K562 (cell line): ENCODE results near the gene DNAJB1. TPM values are rescaled to one million over a fixed set of nuclear protein-coding genes. Genes with fewer than 3 reads are reported as not detected.

ENCODE experiments used
- BCL6 ChIP-seq: fragments of 250-450 bp; sonication (Bioruptor Pico); IDR thresholded peaks from 2 replicates; pipeline ENCODE4 v1.4.0; 2020
- ELK3 ChIP-seq: fragments of 450-650 bp; formaldehyde crosslinking; IDR thresholded peaks from 2 replicates; pipeline ENCODE4 v1.4.0; 2020; ENCODE audit warnings: mild to moderate bottlenecking
- ESRRA ChIP-seq: fragments of 450-650 bp; IDR thresholded peaks from 2 replicates; pipeline ENCODE4 v1.6.1; 2014; ENCODE audit warnings: low read depth, mild to moderate bottlenecking, moderate library complexity, borderline replicate concordance
- FIP1L1 ChIP-seq: fragments of 200-400 bp; formaldehyde crosslinking; IDR thresholded peaks from 2 replicates; pipeline ENCODE4 v1.6.1; 2018; ENCODE audit warnings: mild to moderate bottlenecking, low read depth, low read length; ENCODE audit not compliant: poor library complexity, severe bottlenecking
- KDM5B ChIP-seq: fragments of 200-600 bp; sonication (generic); IDR thresholded peaks from 2 replicates; pipeline ENCODE4 v1.6.1; 2012; ENCODE audit warnings: low read depth, mild to moderate bottlenecking, moderate library complexity, low read length, control low read depth, inconsistent platforms; ENCODE audit not compliant: insufficient replicate concordance
- PYGO2 ChIP-seq: fragments of 450-650 bp; IDR thresholded peaks from 2 replicates; pipeline ENCODE4 v1.6.1; 2016; ENCODE audit warnings: mild to moderate bottlenecking, missing genetic modification characterization, moderate library complexity, missing compliant biosample characterization
- SIX5 ChIP-seq, 2 experiments: IDR thresholded peaks; 2 replicates each; pipeline ENCODE4 v1.6.1; 2011; ENCODE audit warnings: low read length in 2 of 2, borderline replicate concordance in 1 of 2, low read depth in 1 of 2, mild to moderate bottlenecking in 1 of 2, moderate library complexity in 1 of 2; ENCODE audit not compliant: insufficient read depth in 1 of 2
- TCFL5 ChIP-seq: fragments of 250-450 bp; sonication (Bioruptor Pico); conservative IDR thresholded peaks from 2 replicates; pipeline ENCODE4 v1.6.1; 2021; ENCODE audit warnings: mild to moderate bottlenecking, moderate library complexity, matching md5 sums
- ZEB2 ChIP-seq: fragments of 450-650 bp; IDR thresholded peaks from 2 replicates; pipeline ENCODE4 v1.6.1; 2016
- ZFP36 ChIP-seq: fragments of 150-350 bp; IDR thresholded peaks from 2 replicates; pipeline ENCODE4 v1.6.1; 2018; ENCODE audit warnings: low read length, low read depth; ENCODE audit not compliant: partially characterized antibody
- ZNF253 ChIP-seq: fragments of 250-450 bp; sonication (Bioruptor Pico); conservative IDR thresholded peaks from 2 replicates; pipeline ENCODE4 v1.6.1; 2021; ENCODE audit warnings: mild to moderate bottlenecking
- ZNF263 ChIP-seq: sonication (generic); formaldehyde crosslinking; IDR thresholded peaks from 2 replicates; pipeline ENCODE4 v1.8.0; 2022; ENCODE audit warnings: mild to moderate bottlenecking, missing genetic modification reagents, borderline replicate concordance
- polyA plus RNA-seq, 8 experiments: library from polyadenylated mRNA; depleted of rRNA in 4 of 8; stranded (reverse) in 5 of 8; unstranded in 3 of 8; fragments of >200 nt; fragmentation: Nextera tagmentation in 2 of 8; fragmentation: Illumina TruSeq in 1 of 8; extraction: Ambion mirVana in 2 of 8; extraction: Trizol in 1 of 8; gene quantifications; 2 replicates each; pipeline versions ENCODE4 v1.2.1 to v1.2.3, GENCODE V29; 2011 to 2014; ENCODE audit warnings: inconsistent platforms in 1 of 8, missing spikeins in 1 of 8
- total RNA-seq, 7 experiments: library from RNA; depleted of rRNA in 6 of 7; stranded (reverse); fragments of >200 nt in 6 of 7; fragmentation: Illumina TruSeq in 2 of 7; extraction: Trizol in 2 of 7; gene quantifications; 2 replicates each; pipeline versions ENCODE4 v1.2.1 to v1.2.3, GENCODE V29; 2011 to 2021; ENCODE audit warnings: low replicate concordance in 1 of 7
- TF ChIP-seq, protein P1 (sequence below): sonication (generic); formaldehyde crosslinking; IDR thresholded peaks from 2 replicates; pipeline ENCODE4 v1.8.0; 2022; ENCODE audit warnings: missing genetic modification reagents, mild to moderate bottlenecking, moderate library complexity, borderline replicate concordance
- TF ChIP-seq, protein P2 (sequence below): sonication (generic); formaldehyde crosslinking; IDR thresholded peaks from 2 replicates; pipeline ENCODE4 v1.8.1; 2023; ENCODE audit warnings: mild to moderate bottlenecking, missing genetic modification reagents
- TF ChIP-seq, protein P3 (sequence below), 3 experiments: fragments of 200-800 bp in 1 of 3; sonication (Bioruptor generic) in 1 of 3; sonication (generic) in 1 of 3; formaldehyde crosslinking in 1 of 3; IDR thresholded peaks; 2 replicates each; pipeline versions ENCODE4 v1.6.1 to v1.8.0; 2016 to 2022; ENCODE audit warnings: mild to moderate bottlenecking in 2 of 3, missing compliant biosample characterization in 2 of 3, missing genetic modification characterization in 2 of 3, missing genetic modification reagents in 1 of 3
- TF ChIP-seq, protein P4 (sequence below): fragments of 450-650 bp; conservative IDR thresholded peaks from 2 replicates; pipeline ENCODE4 v1.6.1; 2016; ENCODE audit warnings: missing genetic modification characterization, low read depth, mild to moderate bottlenecking, missing compliant biosample characterization, moderate library complexity
- TF ChIP-seq, protein P5 (sequence below): fragments of 250-450 bp; sonication (Bioruptor Pico); IDR thresholded peaks from 2 replicates; pipeline ENCODE4 v1.8.0; 2021; ENCODE audit warnings: moderate library complexity, mild to moderate bottlenecking, inconsistent platforms

Gene DNAJB1
- total and polyA plus RNA-seq, 9 of the 15 experiments (the other 6 are each of a cell fraction or from before 2014, with no cell fraction given), result 13.2 to 113 (median 62.1) TPM

GRCh38 chr19:14475251-14476073, 42.7 kb downstream of the DNAJB1 start, which contains the start of gene PTGER1 (continued):
- TF ChIP-seq, protein P1, sequence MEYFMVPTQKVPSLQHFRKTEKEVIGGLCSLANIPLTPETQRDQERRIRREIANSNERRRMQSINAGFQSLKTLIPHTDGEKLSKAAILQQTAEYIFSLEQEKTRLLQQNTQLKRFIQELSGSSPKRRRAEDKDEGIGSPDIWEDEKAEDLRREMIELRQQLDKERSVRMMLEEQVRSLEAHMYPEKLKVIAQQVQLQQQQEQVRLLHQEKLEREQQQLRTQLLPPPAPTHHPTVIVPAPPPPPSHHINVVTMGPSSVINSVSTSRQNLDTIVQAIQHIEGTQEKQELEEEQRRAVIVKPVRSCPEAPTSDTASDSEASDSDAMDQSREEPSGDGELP, result peak; percentile 47; the same call in 1 of the 2 replicates
- TF ChIP-seq TCFL5 (CRISPR knock-in tag), result no peak
- TF ChIP-seq ELK3 (CRISPR knock-in tag), result no peak
- TF ChIP-seq, protein P2, sequence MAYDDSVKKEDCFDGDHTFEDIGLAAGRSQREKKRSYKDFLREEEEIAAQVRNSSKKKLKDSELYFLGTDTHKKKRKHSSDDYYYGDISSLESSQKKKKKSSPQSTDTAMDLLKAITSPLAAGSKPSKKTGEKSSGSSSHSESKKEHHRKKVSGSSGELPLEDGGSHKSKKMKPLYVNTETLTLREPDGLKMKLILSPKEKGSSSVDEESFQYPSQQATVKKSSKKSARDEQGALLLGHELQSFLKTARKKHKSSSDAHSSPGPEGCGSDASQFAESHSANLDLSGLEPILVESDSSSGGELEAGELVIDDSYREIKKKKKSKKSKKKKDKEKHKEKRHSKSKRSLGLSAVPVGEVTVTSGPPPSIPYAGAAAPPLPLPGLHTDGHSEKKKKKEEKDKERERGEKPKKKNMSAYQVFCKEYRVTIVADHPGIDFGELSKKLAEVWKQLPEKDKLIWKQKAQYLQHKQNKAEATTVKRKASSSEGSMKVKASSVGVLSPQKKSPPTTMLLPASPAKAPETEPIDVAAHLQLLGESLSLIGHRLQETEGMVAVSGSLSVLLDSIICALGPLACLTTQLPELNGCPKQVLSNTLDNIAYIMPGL (CRISPR knock-in tag), result no peak
- peak; percentile 36 for TF ChIP-seq KDM5B
- TF ChIP-seq ZFP36, result no peak
- TF ChIP-seq FIP1L1, result peak; percentile 84
- TF ChIP-seq SIX5 (IDR thresholded peaks at IDR 0.05; ENCODE audit: borderline replicate concordance in 1 of 2, insufficient read depth in 1 of 2, low read depth in 1 of 2, low read length in 2 of 2), result no peak
- TF ChIP-seq ZNF253 (CRISPR knock-in tag), result no peak
- TF ChIP-seq, protein P3, sequence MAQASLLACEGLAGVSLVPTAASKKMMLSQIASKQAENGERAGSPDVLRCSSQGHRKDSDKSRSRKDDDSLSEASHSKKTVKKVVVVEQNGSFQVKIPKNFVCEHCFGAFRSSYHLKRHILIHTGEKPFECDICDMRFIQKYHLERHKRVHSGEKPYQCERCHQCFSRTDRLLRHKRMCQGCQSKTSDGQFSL (CRISPR knock-in tag; IDR thresholded peaks at IDR 0.05), result peak; percentile 78; the same call in 1 of the 2 replicates
- TF ChIP-seq, protein P3 (tag; IDR thresholded peaks at IDR 0.05), result no peak
- no peak for TF ChIP-seq BCL6 (CRISPR knock-in tag)
- no peak for TF ChIP-seq PYGO2 (tag)
- TF ChIP-seq ZEB2, result no peak
- no peak for TF ChIP-seq ESRRA
- TF ChIP-seq, protein P4, sequence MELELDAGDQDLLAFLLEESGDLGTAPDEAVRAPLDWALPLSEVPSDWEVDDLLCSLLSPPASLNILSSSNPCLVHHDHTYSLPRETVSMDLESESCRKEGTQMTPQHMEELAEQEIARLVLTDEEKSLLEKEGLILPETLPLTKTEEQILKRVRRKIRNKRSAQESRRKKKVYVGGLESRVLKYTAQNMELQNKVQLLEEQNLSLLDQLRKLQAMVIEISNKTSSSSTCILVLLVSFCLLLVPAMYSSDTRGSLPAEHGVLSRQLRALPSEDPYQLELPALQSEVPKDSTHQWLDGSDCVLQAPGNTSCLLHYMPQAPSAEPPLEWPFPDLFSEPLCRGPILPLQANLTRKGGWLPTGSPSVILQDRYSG (tag), result no peak
- TF ChIP-seq, protein P5, sequence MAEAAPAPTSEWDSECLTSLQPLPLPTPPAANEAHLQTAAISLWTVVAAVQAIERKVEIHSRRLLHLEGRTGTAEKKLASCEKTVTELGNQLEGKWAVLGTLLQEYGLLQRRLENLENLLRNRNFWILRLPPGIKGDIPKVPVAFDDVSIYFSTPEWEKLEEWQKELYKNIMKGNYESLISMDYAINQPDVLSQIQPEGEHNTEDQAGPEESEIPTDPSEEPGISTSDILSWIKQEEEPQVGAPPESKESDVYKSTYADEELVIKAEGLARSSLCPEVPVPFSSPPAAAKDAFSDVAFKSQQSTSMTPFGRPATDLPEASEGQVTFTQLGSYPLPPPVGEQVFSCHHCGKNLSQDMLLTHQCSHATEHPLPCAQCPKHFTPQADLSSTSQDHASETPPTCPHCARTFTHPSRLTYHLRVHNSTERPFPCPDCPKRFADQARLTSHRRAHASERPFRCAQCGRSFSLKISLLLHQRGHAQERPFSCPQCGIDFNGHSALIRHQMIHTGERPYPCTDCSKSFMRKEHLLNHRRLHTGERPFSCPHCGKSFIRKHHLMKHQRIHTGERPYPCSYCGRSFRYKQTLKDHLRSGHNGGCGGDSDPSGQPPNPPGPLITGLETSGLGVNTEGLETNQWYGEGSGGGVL (CRISPR knock-in tag), result no peak
- peak; percentile 72; the same call in 1 of the 2 replicates for TF ChIP-seq ZNF263
